SK-N-SH treated with all-trans-retinoic acid at 6 μM for 48 hours (cell line): Measurements from ENCODE around the gene OR4F15.

Experiments
- ATAC-seq: fragments of 200-7000 bp; cut with Tn5 transposase; 3 replicates; pipeline ENCODE4 v1.9.1; 2020; ENCODE audit warnings: mild to moderate bottlenecking, moderate library complexity
- ARNTL ChIP-seq: fragments of 450-650 bp; formaldehyde crosslinking; IDR thresholded peaks from 2 replicates; pipeline ENCODE4 v1.5.0; 2020; ENCODE audit warnings: low read depth, mild to moderate bottlenecking, moderate library complexity, borderline replicate concordance
- CSDC2 ChIP-seq: fragments of 250-450 bp; sonication (Bioruptor Pico); IDR thresholded peaks from 2 replicates; pipeline ENCODE4 v1.5.0; 2020; ENCODE audit warnings: mild to moderate bottlenecking, moderate library complexity
- GLIS3 ChIP-seq: fragments of 250-450 bp; sonication (Bioruptor Pico); IDR thresholded peaks from 2 replicates; pipeline ENCODE4 v1.5.0; 2020; ENCODE audit warnings: mild to moderate bottlenecking, moderate library complexity
- ISL1 ChIP-seq: fragments of 250-450 bp; sonication (Bioruptor Pico); IDR thresholded peaks from 2 replicates; pipeline ENCODE4 v2.1.2; 2022; ENCODE audit warnings: mild to moderate bottlenecking, moderate library complexity
- OSR1 ChIP-seq: fragments of 250-450 bp; sonication (Bioruptor Pico); IDR thresholded peaks from 2 replicates; pipeline ENCODE4 v1.8.0; 2022; ENCODE audit warnings: moderate library complexity, mild to moderate bottlenecking, inconsistent platforms
- PPARA ChIP-seq: fragments of 250-450 bp; sonication (Bioruptor Pico); IDR thresholded peaks from 2 replicates; pipeline ENCODE4 v1.5.0; 2020; ENCODE audit warnings: mild to moderate bottlenecking, borderline replicate concordance
- TCF4 ChIP-seq: fragments of 250-450 bp; sonication (Bioruptor Pico); IDR thresholded peaks from 2 replicates; pipeline ENCODE4 v1.8.0; 2021; ENCODE audit warnings: mild to moderate bottlenecking, moderate library complexity, borderline replicate concordance
- TOX ChIP-seq: fragments of 250-450 bp; sonication (Bioruptor Pico); IDR thresholded peaks from 2 replicates; pipeline ENCODE4 v1.8.0; 2021; ENCODE audit warnings: mild to moderate bottlenecking, moderate library complexity, borderline replicate concordance
- ZC3H10 ChIP-seq: fragments of 250-450 bp; sonication (Bioruptor Pico); IDR thresholded peaks from 2 replicates; pipeline ENCODE4 v1.5.1; 2021; ENCODE audit warnings: mild to moderate bottlenecking, moderate library complexity
- ZFP30 ChIP-seq: fragments of 450-650 bp; formaldehyde crosslinking; IDR thresholded peaks from 2 replicates; pipeline ENCODE4 v1.5.0; 2022; ENCODE audit warnings: mild to moderate bottlenecking, moderate library complexity
- TF ChIP-seq, protein P1 (sequence below): fragments of 250-450 bp; sonication (Bioruptor Pico); IDR thresholded peaks from 2 replicates; pipeline ENCODE4 v1.5.1; 2021; ENCODE audit warnings: mild to moderate bottlenecking, moderate library complexity
- TF ChIP-seq, protein P2 (sequence below): fragments of 250-450 bp; sonication (Bioruptor Pico); IDR thresholded peaks from 2 replicates; pipeline ENCODE4 v1.8.0; 2021; ENCODE audit warnings: low read depth, mild to moderate bottlenecking, moderate library complexity, borderline replicate concordance
- TF ChIP-seq, protein P3 (sequence below): fragments of 250-450 bp; sonication (Bioruptor Pico); IDR thresholded peaks from 2 replicates; pipeline ENCODE4 v1.5.0; 2020; ENCODE audit warnings: mild to moderate bottlenecking, moderate library complexity
- TF ChIP-seq, protein P4 (sequence below): fragments of 250-450 bp; sonication (Bioruptor Pico); IDR thresholded peaks from 2 replicates; pipeline ENCODE4 v1.5.1; 2020; ENCODE audit warnings: low read depth, mild to moderate bottlenecking, moderate library complexity

The OR4F15 gene

DNA sequence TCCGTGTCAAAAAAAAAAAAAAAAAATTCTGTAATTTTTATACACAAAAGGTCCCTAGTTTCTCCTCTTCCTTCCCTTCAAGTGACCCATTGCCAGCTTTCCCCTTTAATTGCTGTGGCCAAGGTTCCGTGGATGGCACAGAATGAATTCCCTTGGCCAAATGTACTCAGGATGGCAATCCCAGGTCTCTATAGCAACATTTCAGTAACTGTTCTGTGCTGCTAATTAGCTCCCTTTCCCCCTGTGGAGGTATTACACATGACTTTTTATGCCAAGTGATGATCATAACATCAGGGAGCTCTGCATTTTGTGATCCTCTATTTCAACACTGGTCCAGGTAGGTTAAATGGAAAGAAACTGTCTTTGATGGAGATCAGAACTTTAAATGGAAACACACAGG, 8.8 kb upstream of the OR4F15 start, which contains the start of gene OR4F6:
Gene OR4F6 (plus strand): TSS at position 301 of the 400 bp plus-strand sequence. CDS start 2,211 bp downstream, outside the sequence.
- TF ChIP-seq CSDC2 (CRISPR knock-in tag), result no peak
- no peak for ATAC-seq

DNA sequence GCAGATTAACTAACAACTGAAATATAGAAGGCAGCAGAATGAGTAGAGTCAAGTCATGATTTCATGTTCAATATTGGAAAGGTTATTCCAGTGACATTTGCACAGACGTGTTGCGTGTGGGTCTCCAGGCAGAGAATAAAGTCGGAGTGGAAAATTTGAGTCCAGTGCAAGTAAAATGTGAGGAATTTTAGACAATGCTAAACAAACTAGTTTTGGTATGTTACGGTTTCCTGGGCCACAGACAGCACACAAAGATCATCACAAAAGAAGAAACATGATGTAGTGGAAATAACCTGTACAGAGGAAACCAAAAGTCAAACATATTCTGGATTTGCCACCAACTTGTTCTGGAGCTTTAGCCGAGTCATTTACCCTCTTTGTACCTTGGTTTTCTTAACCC, 8.3 kb upstream of the OR4F15 start:
- no peak for TF ChIP-seq TCF4 (CRISPR knock-in tag)
- no peak for TF ChIP-seq ZC3H10 (CRISPR knock-in tag)
- TF ChIP-seq, protein P1, sequence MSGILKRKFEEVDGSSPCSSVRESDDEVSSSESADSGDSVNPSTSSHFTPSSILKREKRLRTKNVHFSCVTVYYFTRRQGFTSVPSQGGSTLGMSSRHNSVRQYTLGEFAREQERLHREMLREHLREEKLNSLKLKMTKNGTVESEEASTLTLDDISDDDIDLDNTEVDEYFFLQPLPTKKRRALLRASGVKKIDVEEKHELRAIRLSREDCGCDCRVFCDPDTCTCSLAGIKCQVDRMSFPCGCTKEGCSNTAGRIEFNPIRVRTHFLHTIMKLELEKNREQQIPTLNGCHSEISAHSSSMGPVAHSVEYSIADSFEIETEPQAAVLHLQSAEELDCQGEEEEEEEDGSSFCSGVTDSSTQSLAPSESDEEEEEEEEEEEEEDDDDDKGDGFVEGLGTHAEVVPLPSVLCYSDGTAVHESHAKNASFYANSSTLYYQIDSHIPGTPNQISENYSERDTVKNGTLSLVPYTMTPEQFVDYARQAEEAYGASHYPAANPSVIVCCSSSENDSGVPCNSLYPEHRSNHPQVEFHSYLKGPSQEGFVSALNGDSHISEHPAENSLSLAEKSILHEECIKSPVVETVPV (CRISPR knock-in tag), result no peak

DNA sequence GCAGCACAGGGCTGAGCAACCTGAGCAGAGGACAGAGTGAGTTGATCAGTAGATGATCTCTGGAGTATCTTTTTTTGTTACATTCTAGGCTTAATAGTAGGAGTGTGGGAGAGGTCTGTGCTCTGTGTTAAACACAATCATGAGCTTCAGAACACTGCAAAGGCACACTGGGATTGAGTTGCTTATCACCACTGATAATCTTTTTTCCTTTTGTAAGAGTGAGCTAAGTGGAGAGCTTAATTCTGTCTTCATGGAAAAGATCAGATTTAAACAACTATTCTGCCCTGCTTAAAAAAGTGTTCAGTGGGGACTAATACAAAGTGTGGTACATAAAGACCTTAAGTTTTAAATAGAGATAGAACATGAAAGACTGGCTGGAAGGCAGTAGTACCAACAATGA, 7.6 kb upstream of the OR4F15 start:
- TF ChIP-seq, protein P2, sequence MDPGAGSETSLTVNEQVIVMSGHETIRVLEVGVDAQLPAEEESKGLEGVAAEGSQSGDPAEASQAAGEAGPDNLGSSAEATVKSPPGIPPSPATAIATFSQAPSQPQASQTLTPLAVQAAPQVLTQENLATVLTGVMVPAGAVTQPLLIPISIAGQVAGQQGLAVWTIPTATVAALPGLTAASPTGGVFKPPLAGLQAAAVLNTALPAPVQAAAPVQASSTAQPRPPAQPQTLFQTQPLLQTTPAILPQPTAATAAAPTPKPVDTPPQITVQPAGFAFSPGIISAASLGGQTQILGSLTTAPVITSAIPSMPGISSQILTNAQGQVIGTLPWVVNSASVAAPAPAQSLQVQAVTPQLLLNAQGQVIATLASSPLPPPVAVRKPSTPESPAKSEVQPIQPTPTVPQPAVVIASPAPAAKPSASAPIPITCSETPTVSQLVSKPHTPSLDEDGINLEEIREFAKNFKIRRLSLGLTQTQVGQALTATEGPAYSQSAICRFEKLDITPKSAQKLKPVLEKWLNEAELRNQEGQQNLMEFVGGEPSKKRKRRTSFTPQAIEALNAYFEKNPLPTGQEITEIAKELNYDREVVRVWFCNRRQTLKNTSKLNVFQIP, result no peak
- TF ChIP-seq TOX (CRISPR knock-in tag) (no peak), CSDC2 (CRISPR knock-in tag) (no peak), OSR1 (CRISPR knock-in tag) (no peak), TCF4 (CRISPR knock-in tag) (no peak), GLIS3 (no peak), ZFP30 (CRISPR knock-in tag) (no peak), PPARA (CRISPR knock-in tag) (no peak)
- TF ChIP-seq, protein P3, sequence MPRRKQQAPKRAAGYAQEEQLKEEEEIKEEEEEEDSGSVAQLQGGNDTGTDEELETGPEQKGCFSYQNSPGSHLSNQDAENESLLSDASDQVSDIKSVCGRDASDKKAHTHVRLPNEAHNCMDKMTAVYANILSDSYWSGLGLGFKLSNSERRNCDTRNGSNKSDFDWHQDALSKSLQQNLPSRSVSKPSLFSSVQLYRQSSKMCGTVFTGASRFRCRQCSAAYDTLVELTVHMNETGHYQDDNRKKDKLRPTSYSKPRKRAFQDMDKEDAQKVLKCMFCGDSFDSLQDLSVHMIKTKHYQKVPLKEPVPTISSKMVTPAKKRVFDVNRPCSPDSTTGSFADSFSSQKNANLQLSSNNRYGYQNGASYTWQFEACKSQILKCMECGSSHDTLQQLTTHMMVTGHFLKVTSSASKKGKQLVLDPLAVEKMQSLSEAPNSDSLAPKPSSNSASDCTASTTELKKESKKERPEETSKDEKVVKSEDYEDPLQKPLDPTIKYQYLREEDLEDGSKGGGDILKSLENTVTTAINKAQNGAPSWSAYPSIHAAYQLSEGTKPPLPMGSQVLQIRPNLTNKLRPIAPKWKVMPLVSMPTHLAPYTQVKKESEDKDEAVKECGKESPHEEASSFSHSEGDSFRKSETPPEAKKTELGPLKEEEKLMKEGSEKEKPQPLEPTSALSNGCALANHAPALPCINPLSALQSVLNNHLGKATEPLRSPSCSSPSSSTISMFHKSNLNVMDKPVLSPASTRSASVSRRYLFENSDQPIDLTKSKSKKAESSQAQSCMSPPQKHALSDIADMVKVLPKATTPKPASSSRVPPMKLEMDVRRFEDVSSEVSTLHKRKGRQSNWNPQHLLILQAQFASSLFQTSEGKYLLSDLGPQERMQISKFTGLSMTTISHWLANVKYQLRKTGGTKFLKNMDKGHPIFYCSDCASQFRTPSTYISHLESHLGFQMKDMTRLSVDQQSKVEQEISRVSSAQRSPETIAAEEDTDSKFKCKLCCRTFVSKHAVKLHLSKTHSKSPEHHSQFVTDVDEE (CRISPR knock-in tag), result no peak
- TF ChIP-seq, protein P1 (CRISPR knock-in tag), result no peak
- TF ChIP-seq, protein P4, sequence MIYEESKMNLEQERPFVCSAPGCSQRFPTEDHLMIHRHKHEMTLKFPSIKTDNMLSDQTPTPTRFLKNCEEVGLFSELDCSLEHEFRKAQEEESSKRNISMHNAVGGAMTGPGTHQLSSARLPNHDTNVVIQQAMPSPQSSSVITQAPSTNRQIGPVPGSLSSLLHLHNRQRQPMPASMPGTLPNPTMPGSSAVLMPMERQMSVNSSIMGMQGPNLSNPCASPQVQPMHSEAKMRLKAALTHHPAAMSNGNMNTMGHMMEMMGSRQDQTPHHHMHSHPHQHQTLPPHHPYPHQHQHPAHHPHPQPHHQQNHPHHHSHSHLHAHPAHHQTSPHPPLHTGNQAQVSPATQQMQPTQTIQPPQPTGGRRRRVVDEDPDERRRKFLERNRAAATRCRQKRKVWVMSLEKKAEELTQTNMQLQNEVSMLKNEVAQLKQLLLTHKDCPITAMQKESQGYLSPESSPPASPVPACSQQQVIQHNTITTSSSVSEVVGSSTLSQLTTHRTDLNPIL (CRISPR knock-in tag), result no peak
- no peak for ATAC-seq

More for the DNA sequence above, 8.3 kb upstream of the OR4F15 start:
- no peak for ATAC-seq

DNA sequence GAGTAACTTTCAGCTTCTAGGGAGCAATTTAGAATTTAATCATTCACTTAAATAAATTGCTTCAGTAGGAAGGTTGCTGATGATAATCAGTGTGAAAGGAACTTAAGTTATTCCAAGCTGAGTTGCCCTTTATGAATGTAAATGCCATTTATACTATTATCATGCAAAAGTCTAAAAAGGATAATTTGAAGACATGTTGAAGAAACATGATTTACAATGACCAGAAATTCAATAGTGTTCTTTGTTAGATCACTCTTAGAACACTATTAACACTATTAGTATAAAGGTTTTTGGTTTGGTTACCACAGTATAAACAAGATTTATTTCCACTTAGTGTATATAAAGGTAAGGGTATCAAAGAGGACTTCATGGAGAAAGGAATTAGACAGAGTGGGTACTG, 7.1 kb upstream of the OR4F15 start:
- ATAC-seq, result no peak
- TF ChIP-seq, protein P1 (CRISPR knock-in tag), result no peak
- TF ChIP-seq ISL1 (no peak), PPARA (CRISPR knock-in tag) (no peak), ARNTL (CRISPR knock-in tag) (no peak), TOX (CRISPR knock-in tag) (no peak)
- TF ChIP-seq, protein P4 (CRISPR knock-in tag), result no peak
- TF ChIP-seq, protein P3 (CRISPR knock-in tag), result no peak
- TF ChIP-seq, protein P2, result no peak
